IMR-90 (cell line): ENCODE results near the gene MAP7. TPM values are rescaled to one million over a fixed set of nuclear protein-coding genes. Genes with fewer than 3 reads are reported as not detected.

Source experiments
- ATAC-seq: fragments of 200-7000 bp; cut with Tn5 transposase; 2 replicates; pipeline ENCODE4 v1.9.1; 2020; ENCODE audit warnings: low read depth, mild to moderate bottlenecking, moderate library complexity
- BruUV-seq: library from RNA; stranded (reverse); fragments of 400-500 nt; replicated peaks from 2 replicates; lab custom pipeline; 2021; lab: Mats Ljungman, UMichigan
- CTCF ChIA-PET: fragments of 300-600 bp; formaldehyde crosslinking; extraction: SDS; loops from one replicate; lab custom pipeline; 2021; ENCODE audit warnings: antibody characterized with exemption; lab: Yijun Ruan, JAX
- POLR2A ChIA-PET: fragments of 300-600 bp; sonication (Branson Sonifier 250); formaldehyde crosslinking; loops from one replicate; lab custom pipeline; 2022; ENCODE audit warnings: antibody characterized with exemption; ENCODE audit not compliant: unreplicated experiment; lab: Charles Lee
- DNase-seq: peaks from one replicate; pipeline ENCODE4 v3.0.0; 2013
- H2AFZ ChIP-seq: replicated peaks from 2 replicates; pipeline ENCODE3; 2013; ENCODE audit warnings: low read length, mild to moderate bottlenecking; ENCODE audit not compliant: poor library complexity
- H2AK5ac ChIP-seq: 2 replicates; pipeline ENCODE4 v1.6.1; 2013; ENCODE audit warnings: low read depth, low read length, inconsistent platforms
- H2AK9ac ChIP-seq: replicated peaks from 2 replicates; pipeline ENCODE3; 2013; ENCODE audit warnings: mild to moderate bottlenecking, low read depth, low read length, moderate library complexity; ENCODE audit not compliant: poor library complexity
- H2BK120ac ChIP-seq: 2 replicates; pipeline ENCODE4 v1.6.1; 2013; ENCODE audit warnings: low read depth, low read length, inconsistent platforms
- H2BK15ac ChIP-seq: 3 replicates; pipeline ENCODE4 v1.6.1; 2013; ENCODE audit warnings: low read depth, low read length, inconsistent platforms
- H2BK20ac ChIP-seq: 2 replicates; pipeline ENCODE4 v1.6.1; 2013; ENCODE audit warnings: low read depth, mild to moderate bottlenecking, inconsistent platforms, low read length, moderate library complexity
- H2BK5ac ChIP-seq: 2 replicates; pipeline ENCODE4 v1.6.1; 2013; ENCODE audit warnings: mild to moderate bottlenecking, low read depth, low read length, inconsistent platforms; ENCODE audit not compliant: poor library complexity, severe bottlenecking
- H3K14ac ChIP-seq: replicated peaks from 2 replicates; pipeline ENCODE4 v1.6.1; 2013; ENCODE audit warnings: low read depth, low read length, inconsistent platforms
- H3K18ac ChIP-seq: 2 replicates; pipeline ENCODE4 v1.6.1; 2013; ENCODE audit warnings: low read depth, low read length, control low read depth
- H3K23ac ChIP-seq: 2 replicates; pipeline ENCODE4 v1.6.1; 2013; ENCODE audit warnings: low read depth, low read length, inconsistent platforms
- H3K27ac ChIP-seq: 2 replicates; pipeline ENCODE4 v1.5.1; 2013; ENCODE audit warnings: mild to moderate bottlenecking, control low read depth, low read length; ENCODE audit not compliant: insufficient read depth
- H3K27me3 ChIP-seq: 2 replicates; pipeline ENCODE4 v1.6.1; 2013; ENCODE audit warnings: low read length; ENCODE audit not compliant: control insufficient read depth, insufficient read depth
- H3K36me3 ChIP-seq: 2 replicates; pipeline ENCODE4 v1.6.1; 2013; ENCODE audit warnings: low read length, mixed read lengths; ENCODE audit not compliant: control insufficient read depth, insufficient read depth
- H3K4ac ChIP-seq: 2 replicates; pipeline ENCODE4 v1.6.1; 2013; ENCODE audit warnings: low read depth, low read length, inconsistent platforms
- H3K4me1 ChIP-seq: 2 replicates; pipeline ENCODE4 v1.6.1; 2013; ENCODE audit warnings: low read length, mixed read lengths; ENCODE audit not compliant: control insufficient read depth, insufficient read depth
- H3K4me2 ChIP-seq: 2 replicates; pipeline ENCODE4 v1.6.1; 2013; ENCODE audit warnings: low read depth, mild to moderate bottlenecking, control low read depth, low read length, moderate library complexity
- H3K4me3 ChIP-seq: 2 replicates; pipeline ENCODE4 v1.5.1; 2013; ENCODE audit warnings: low read depth, mild to moderate bottlenecking, control low read depth, low read length, moderate library complexity; ENCODE audit not compliant: insufficient read depth
- H3K56ac ChIP-seq: 2 replicates; pipeline ENCODE4 v1.6.1; 2013; ENCODE audit warnings: low read length, inconsistent platforms; ENCODE audit not compliant: insufficient read depth; ENCODE audit errors: extremely low read depth
- H3K79me1 ChIP-seq, 2 experiments: 2 replicates each; pipeline ENCODE4 v1.6.1; 2013; ENCODE audit warnings: low read length in 2 of 2, inconsistent platforms in 1 of 2, low read depth in 1 of 2
- H3K9ac ChIP-seq: 2 replicates; pipeline ENCODE4 v1.6.1; 2013; ENCODE audit warnings: low read depth, low read length, control low read depth
- H3K9me1 ChIP-seq: 2 replicates; pipeline ENCODE4 v1.6.1; 2013; ENCODE audit warnings: low read length, inconsistent platforms; ENCODE audit not compliant: insufficient read depth
- H3K9me3 ChIP-seq: 2 replicates; pipeline ENCODE4 v1.6.1; 2013; ENCODE audit warnings: low read length; ENCODE audit not compliant: control insufficient read depth, insufficient read depth
- H4K20me1 ChIP-seq: 2 replicates; pipeline ENCODE4 v1.6.1; 2013; ENCODE audit warnings: low read length, inconsistent platforms; ENCODE audit not compliant: insufficient read depth
- H4K5ac ChIP-seq: 2 replicates; pipeline ENCODE4 v1.6.1; 2013; ENCODE audit warnings: mild to moderate bottlenecking, low read depth, low read length, control low read depth
- H4K8ac ChIP-seq, 2 experiments: 2 replicates each; pipeline ENCODE4 v1.6.1; 2013; ENCODE audit warnings: low read depth in 2 of 2, low read length in 2 of 2, control low read depth in 1 of 2, inconsistent platforms in 1 of 2
- H4K91ac ChIP-seq: 2 replicates; pipeline ENCODE4 v1.6.1; 2013; ENCODE audit warnings: low read depth, low read length, inconsistent platforms; ENCODE audit not compliant: insufficient read depth
- BHLHE40 ChIP-seq: fragments of 150-350 bp; IDR thresholded peaks from 2 replicates; pipeline ENCODE4 v1.6.1; 2016; ENCODE audit warnings: mild to moderate bottlenecking, low read depth, low read length
- CEBPB ChIP-seq: IDR thresholded peaks from 2 replicates; pipeline ENCODE4 v1.6.1; 2012; ENCODE audit warnings: low read depth, low read length, improper control_type of control experiment
- CHD1 ChIP-seq: IDR thresholded peaks from 2 replicates; pipeline ENCODE4 v1.6.1; 2012; ENCODE audit warnings: low read depth, low read length, improper control_type of control experiment
- FOS ChIP-seq: fragments of 150-350 bp; IDR thresholded peaks from 2 replicates; pipeline ENCODE4 v1.6.1; 2016; ENCODE audit warnings: low read depth, low read length
- MAFK ChIP-seq: IDR thresholded peaks from 2 replicates; pipeline ENCODE4 v1.6.1; 2012; ENCODE audit warnings: low read depth, low read length, improper control_type of control experiment
- MAZ ChIP-seq: IDR thresholded peaks from 2 replicates; pipeline ENCODE4 v1.6.1; 2012; ENCODE audit warnings: low read depth, mild to moderate bottlenecking, low read length, improper control_type of control experiment, moderate library complexity, borderline replicate concordance
- MXI1 ChIP-seq: IDR thresholded peaks from 2 replicates; pipeline ENCODE4 v1.6.1; 2012; ENCODE audit warnings: low read depth, mild to moderate bottlenecking, low read length, moderate library complexity, borderline replicate concordance
- NFE2L2 ChIP-seq: fragments of 150-350 bp; IDR thresholded peaks from 2 replicates; pipeline ENCODE4 v1.6.1; 2016; ENCODE audit warnings: low read depth, mild to moderate bottlenecking, low read length
- POLR2A ChIP-seq: IDR thresholded peaks from 2 replicates; pipeline ENCODE4 v1.6.1; 2012; ENCODE audit warnings: mild to moderate bottlenecking, low read depth, low read length
- RAD21 ChIP-seq: IDR thresholded peaks from 2 replicates; pipeline ENCODE4 v1.6.1; 2012; ENCODE audit warnings: low read length, improper control_type of control experiment
- RCOR1 ChIP-seq: IDR thresholded peaks from 2 replicates; pipeline ENCODE4 v1.6.1; 2012; ENCODE audit warnings: mild to moderate bottlenecking, low read length, improper control_type of control experiment; ENCODE audit not compliant: insufficient replicate concordance
- SMC3 ChIP-seq: fragments of 150-350 bp; IDR thresholded peaks from 2 replicates; pipeline ENCODE4 v1.6.1; 2016; ENCODE audit warnings: low read depth, mild to moderate bottlenecking, antibody characterized with exemption, low read length, moderate library complexity
- WGBS, 2 experiments: methylation state at CpG; one replicate each; pipeline versions ENCODE4 v1.1.5 to v1.1.7; 2013; ENCODE audit warnings: missing lambda C conversion rate in 2 of 2; ENCODE audit not compliant: insufficient read length in 1 of 2; ENCODE audit errors: extremely low coverage in 2 of 2; 5-methylcytosine and 5-hydroxymethylcytosine counted together
- dilution Hi-C: fragments of 300-500 bp; cut with HindIII; formaldehyde crosslinking; loops from one replicate; pipeline ENCODE4 v1.14.3; 2018; ENCODE audit warnings: low sequenced_read_pairs; ENCODE audit not compliant: unreplicated experiment
- in situ Hi-C: fragments of 300-500 bp; cut with MboI; formaldehyde crosslinking; loops from 3 replicates; pipeline ENCODE4 v1.14.3; 2019; ENCODE audit warnings: low sequenced_read_pairs, inconsistent platforms, mixed read lengths
- intact Hi-C: fragments of 100-400 bp; cut with micrococcal nuclease; formaldehyde crosslinking; loops from 2 replicates; pipeline ENCODE4 v1.10.0; 2022
- polyA plus RNA-seq, 3 experiments: library from polyadenylated mRNA; depleted of rRNA; stranded (reverse); fragments of >200 nt; gene quantifications; 2 replicates each; pipeline ENCODE4 v1.2.3, GENCODE V29; 2012; ENCODE audit warnings: low replicate concordance in 1 of 3
- total RNA-seq: library from RNA; depleted of rRNA; stranded (reverse); fragments of >200 nt; gene quantifications from 2 replicates; pipeline ENCODE4 v1.2.3, GENCODE V29; 2012
- TF ChIP-seq, protein P1 (sequence below): fragments of 150-350 bp; IDR thresholded peaks from 2 replicates; pipeline ENCODE4 v1.6.1; 2017; ENCODE audit warnings: mild to moderate bottlenecking, antibody characterized with exemption, low read length, low read depth
- TF ChIP-seq, protein P2 (sequence below): fragments of 150-350 bp; IDR thresholded peaks from 2 replicates; pipeline ENCODE4 v1.6.1; 2016; ENCODE audit warnings: low read depth, mild to moderate bottlenecking, low read length, moderate library complexity, borderline replicate concordance
- TF ChIP-seq, protein P3 (sequence below): conservative IDR thresholded peaks from 2 replicates; pipeline ENCODE4 v1.5.1; 2012; ENCODE audit warnings: mild to moderate bottlenecking, low read depth, low read length, improper control_type of control experiment

The MAP7 gene
- total and polyA plus RNA-seq, 2 of the 4 experiments (the other 2 are of a cell fraction): 0.19 to 0.36 TPM

DNA sequence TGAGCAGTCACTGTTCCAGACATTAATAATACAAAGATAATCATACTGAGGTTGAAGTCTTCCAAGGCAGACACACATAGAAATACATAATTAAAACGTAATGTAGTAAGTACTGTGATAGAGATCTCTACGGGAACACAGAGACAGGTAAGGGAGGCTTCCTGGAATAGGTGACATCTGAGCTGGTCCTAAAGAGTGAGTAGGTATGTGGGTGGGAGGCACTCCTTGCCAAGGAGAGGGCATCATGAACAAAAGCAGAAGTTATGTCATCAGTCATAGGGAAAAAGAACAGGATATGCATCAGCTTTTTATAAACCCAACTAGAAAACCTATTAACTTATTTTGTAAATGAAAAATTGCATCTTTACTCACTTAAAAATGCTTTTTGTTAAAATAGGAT lies 110.0 kb downstream of the MAP7 start:
- no peak overlapping the region for H3K27ac ChIP-seq
- H3K27me3 ChIP-seq: peaks cover 3% of the 10 kb centered on the region; the same call in 1 of the 2 replicates
- no peak overlapping the region for H2BK120ac ChIP-seq
- DNase-seq (no peak), ATAC-seq (no peak)
- in situ Hi-C loops (no loop called here), dilution Hi-C loops (no loop called here), intact Hi-C loops (no loop called here)
- H4K5ac ChIP-seq: no peak overlapping the region
- H3K4me1 ChIP-seq: no peaks in the 10 kb centered on the region
- H3K18ac ChIP-seq: no peak overlapping the region
- H3K36me3 ChIP-seq: no peaks in the 10 kb centered on the region
- H2AFZ ChIP-seq: no peak overlapping the region
- no peak overlapping the region for H3K4ac ChIP-seq
- no peak overlapping the region for H2BK20ac ChIP-seq
- no TSS peak for BruUV-seq
- no peak overlapping the region for H3K56ac ChIP-seq
- no peaks in the 10 kb centered on the region for H3K9me3 ChIP-seq
- CTCF ChIA-PET: interaction anchor here (0.5 kb wide), 1 partner anchor 1013 kb away, joined by 4 read pairs; no protein-coding TSS in a partner anchor
- H3K14ac ChIP-seq: no peak overlapping the region
- H3K4me3 ChIP-seq: no peak overlapping the region
- no peaks in the 10 kb centered on the region for H4K20me1 ChIP-seq
- no peaks in the 10 kb centered on the region for H3K9me1 ChIP-seq
- no peak overlapping the region for H3K23ac ChIP-seq
- TF ChIP-seq CEBPB (no peak), MAZ (no peak), CHD1 (no peak), MXI1 (no peak), BHLHE40 (no peak), FOS (no peak), RAD21 (no peak), NFE2L2 (no peak), SMC3 (no peak), MAFK (no peak), RCOR1 (no peak), POLR2A (no peak)
- TF ChIP-seq, protein P1, sequence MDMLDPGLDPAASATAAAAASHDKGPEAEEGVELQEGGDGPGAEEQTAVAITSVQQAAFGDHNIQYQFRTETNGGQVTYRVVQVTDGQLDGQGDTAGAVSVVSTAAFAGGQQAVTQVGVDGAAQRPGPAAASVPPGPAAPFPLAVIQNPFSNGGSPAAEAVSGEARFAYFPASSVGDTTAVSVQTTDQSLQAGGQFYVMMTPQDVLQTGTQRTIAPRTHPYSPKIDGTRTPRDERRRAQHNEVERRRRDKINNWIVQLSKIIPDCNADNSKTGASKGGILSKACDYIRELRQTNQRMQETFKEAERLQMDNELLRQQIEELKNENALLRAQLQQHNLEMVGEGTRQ: no peak
- TF ChIP-seq, protein P2, sequence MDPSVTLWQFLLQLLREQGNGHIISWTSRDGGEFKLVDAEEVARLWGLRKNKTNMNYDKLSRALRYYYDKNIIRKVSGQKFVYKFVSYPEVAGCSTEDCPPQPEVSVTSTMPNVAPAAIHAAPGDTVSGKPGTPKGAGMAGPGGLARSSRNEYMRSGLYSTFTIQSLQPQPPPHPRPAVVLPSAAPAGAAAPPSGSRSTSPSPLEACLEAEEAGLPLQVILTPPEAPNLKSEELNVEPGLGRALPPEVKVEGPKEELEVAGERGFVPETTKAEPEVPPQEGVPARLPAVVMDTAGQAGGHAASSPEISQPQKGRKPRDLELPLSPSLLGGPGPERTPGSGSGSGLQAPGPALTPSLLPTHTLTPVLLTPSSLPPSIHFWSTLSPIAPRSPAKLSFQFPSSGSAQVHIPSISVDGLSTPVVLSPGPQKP: no peak
- TF ChIP-seq, protein P3, sequence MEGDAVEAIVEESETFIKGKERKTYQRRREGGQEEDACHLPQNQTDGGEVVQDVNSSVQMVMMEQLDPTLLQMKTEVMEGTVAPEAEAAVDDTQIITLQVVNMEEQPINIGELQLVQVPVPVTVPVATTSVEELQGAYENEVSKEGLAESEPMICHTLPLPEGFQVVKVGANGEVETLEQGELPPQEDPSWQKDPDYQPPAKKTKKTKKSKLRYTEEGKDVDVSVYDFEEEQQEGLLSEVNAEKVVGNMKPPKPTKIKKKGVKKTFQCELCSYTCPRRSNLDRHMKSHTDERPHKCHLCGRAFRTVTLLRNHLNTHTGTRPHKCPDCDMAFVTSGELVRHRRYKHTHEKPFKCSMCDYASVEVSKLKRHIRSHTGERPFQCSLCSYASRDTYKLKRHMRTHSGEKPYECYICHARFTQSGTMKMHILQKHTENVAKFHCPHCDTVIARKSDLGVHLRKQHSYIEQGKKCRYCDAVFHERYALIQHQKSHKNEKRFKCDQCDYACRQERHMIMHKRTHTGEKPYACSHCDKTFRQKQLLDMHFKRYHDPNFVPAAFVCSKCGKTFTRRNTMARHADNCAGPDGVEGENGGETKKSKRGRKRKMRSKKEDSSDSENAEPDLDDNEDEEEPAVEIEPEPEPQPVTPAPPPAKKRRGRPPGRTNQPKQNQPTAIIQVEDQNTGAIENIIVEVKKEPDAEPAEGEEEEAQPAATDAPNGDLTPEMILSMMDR: no peak
- no peak overlapping the region for H2AK5ac ChIP-seq
- H3K79me1 ChIP-seq: no peaks in the 10 kb centered on the region
- no peak overlapping the region for H2BK15ac ChIP-seq
- H2AK9ac ChIP-seq: no peak overlapping the region
- H3K9ac ChIP-seq: no peak overlapping the region
- POLR2A ChIA-PET: no interaction called here
- H3K4me2 ChIP-seq: no peak overlapping the region
- H2BK5ac ChIP-seq: no peak overlapping the region
- H4K91ac ChIP-seq: no peak overlapping the region
- no peak overlapping the region for H4K8ac ChIP-seq
- no CpG with 5 or more reads among the region's 2 CpGs for WGBS, 2 experiments
